ENCODE data around the gene FOLR2.

DNA sequence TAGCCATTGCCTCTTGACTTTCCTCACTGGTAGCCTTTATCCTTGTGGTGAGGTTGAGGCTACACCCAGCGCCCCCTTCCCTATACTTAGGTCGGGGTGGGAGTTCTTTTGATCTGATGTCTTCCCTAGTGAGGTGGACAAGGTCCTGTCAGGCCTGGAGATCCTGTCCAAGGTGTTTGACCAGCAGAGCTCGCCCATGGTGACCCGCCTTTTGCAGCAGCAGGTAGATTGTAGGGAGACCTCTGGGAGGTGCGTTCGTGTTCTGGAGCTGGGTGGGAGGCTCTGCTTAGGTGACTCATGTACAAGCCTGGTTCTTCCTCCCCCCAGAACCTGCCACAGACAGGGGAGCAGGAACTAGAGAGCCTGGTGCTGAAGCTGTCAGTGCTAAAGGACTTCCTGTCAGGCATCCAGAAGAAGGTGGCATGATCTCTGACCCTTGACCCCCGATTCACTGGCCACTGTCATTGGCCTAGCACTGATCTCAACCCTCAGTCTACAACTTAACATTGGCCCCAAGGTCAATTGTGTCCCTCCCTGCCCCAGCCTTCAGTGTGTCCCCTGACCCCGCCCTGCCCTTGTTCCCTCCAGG lies 12.8 kb downstream of the FOLR2 start:
- TF ChIP-seq, protein P1, sequence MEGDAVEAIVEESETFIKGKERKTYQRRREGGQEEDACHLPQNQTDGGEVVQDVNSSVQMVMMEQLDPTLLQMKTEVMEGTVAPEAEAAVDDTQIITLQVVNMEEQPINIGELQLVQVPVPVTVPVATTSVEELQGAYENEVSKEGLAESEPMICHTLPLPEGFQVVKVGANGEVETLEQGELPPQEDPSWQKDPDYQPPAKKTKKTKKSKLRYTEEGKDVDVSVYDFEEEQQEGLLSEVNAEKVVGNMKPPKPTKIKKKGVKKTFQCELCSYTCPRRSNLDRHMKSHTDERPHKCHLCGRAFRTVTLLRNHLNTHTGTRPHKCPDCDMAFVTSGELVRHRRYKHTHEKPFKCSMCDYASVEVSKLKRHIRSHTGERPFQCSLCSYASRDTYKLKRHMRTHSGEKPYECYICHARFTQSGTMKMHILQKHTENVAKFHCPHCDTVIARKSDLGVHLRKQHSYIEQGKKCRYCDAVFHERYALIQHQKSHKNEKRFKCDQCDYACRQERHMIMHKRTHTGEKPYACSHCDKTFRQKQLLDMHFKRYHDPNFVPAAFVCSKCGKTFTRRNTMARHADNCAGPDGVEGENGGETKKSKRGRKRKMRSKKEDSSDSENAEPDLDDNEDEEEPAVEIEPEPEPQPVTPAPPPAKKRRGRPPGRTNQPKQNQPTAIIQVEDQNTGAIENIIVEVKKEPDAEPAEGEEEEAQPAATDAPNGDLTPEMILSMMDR (IDR thresholded peaks at IDR 0.05; ENCODE audit: low read depth, low read length) = no peak
- TF ChIP-seq EZH2phosphoT487 (IDR thresholded peaks at IDR 0.05; ENCODE audit: low read depth) = no peak
